HG03039 (cell line): ENCODE measurements around the gene SMU1.
A peak's percentile ranks its signal among the peaks of the same experiment; 100 is the strongest.

Experiments
- ATAC-seq: cut with Tn5 transposase; IDR thresholded peaks from one replicate; pipeline ENCODE4 v1.9.1; 2021; ENCODE audit warnings: mild to moderate bottlenecking, moderate library complexity; ENCODE audit not compliant: unreplicated experiment

The SMU1 gene

GRCh38 chr9:33076046-33077004 lies at the start of gene SMU1:
TSS of gene SMU1 (minus strand) at chr9:33076674. CDS start at chr9:33076608, 66 bp downstream.
- peak; percentile 99 for ATAC-seq

- ATAC-seq = no peak
Observed at GRCh38 chr9:33125461-33125860, 49.0 kb upstream of the SMU1 start.

GRCh38 chr9:33124751-33125381 lies 48.4 kb upstream of the SMU1 start:
- no peak for ATAC-seq

DNA sequence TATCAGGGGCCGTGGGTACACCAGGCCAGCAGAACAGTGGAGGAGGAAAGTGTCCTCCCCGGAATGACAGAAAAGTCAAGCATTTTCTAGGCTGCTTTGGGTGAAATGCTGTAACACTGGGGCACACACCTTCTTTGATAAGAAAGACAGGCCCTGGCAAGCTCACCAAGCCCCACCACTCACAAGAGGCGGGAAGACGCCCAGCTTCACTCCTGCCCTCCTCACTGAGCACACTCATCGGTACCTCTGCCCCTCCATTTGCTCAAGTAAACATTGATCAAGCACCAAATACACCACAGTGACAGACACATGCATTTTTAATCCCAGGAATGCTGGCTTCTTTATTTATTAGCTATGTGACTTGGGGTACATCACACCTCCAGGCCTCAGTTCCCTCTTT lies 47.6 kb upstream of the SMU1 start:
- ATAC-seq = no peak

DNA sequence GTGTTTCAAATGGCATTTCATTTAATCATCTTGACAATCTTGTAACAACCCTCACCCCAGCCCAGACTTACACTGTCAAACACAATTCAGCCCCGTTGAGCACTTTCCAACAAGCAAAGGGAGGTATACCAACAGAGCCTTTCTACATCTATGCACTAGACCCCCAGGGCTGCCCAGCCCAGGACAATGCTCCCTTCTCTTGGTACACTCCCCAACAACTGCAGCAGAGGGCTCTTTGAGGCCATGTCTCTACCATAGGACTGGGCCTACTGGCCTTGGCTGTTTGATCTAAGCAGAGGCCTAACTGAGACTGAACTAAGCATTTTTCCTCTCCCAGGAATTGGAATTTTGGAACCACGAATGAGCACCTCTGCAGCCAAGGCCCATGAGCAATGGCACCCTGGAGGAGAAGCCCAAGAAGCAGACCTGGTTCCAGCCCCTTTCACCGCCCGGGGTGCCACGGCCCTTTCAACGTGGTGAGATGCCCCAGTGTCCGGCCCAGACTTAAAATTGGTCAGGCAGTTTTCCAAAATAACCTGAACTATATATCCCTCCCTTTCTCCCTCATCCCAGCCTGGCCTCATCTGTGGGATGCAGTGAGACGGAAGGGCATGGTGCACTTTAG lies 47.0 kb upstream of the SMU1 start:
- no peak for ATAC-seq

GRCh38 chr9:33120620-33121019 lies 44.1 kb upstream of the SMU1 start:
- ATAC-seq = no peak

DNA sequence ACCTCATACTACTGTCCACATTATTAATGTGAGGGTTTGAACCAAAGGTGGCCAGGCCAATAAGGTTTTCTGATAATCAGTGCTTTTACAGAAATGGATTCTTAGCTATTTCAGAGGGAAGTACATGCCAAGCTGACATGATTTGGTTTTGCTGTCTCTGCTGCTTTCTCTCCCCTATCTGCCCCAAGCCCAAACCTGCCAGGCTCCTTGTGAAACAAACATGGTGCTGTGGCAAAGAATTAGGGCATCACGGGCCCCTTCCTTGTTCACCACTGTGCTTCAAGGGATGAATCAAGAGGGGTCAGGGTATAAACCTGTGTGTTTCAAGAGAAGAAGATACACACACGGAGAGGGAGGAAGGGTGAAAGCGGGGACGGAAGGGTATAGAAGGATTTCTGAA lies 41.3 kb upstream of the SMU1 start:
- ATAC-seq = no peak

- ATAC-seq = no peak
Observed at GRCh38 chr9:33117306-33117705, 40.8 kb upstream of the SMU1 start.

DNA sequence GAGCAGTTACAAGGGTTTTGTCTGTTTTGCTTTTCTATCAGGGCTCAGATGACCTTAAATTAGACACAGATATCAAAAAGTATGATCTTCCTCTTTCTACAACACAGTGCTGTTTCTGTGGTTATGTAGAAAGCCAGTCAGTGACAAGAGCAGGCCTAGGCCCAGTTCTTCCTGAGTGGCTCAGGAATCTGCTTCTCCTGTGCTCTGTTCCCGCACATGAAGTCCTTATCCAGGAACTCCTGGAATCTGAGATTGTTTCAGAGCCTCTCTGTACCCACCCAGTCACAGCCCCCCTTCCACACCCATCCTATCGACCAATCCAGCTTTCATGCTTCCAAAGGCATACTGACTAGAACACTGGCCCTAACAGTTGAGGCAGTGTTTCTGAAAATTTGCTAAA lies 40.4 kb upstream of the SMU1 start:
- ATAC-seq = no peak

- ATAC-seq = no peak
Observed at GRCh38 chr9:33114746-33115145, 38.3 kb upstream of the SMU1 start.

GRCh38 chr9:33113799-33114547 lies 37.5 kb upstream of the SMU1 start:
- no peak for ATAC-seq

- ATAC-seq = no peak
Observed at GRCh38 chr9:33112094-33112493, 35.6 kb upstream of the SMU1 start.

- no peak for ATAC-seq
Observed at GRCh38 chr9:33111631-33112030, 35.2 kb upstream of the SMU1 start.

DNA sequence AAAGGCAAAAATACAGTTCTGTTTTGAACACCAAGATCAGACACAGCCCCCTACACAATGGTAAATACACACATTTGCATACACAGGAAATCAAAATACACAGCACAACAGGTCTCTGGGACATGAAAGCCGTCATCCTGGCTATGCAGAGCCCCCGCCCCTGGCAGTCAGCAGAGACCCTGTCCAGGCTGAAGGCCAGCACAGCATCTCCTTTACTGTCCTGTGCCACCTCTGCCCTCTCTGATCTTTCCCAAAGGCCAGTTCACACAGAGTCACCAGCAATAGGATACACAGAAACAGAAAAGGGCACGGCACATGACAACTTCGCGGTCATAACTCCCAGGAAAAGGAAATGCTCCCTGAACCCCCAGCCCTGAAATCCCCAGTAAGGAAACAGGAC lies 34.2 kb upstream of the SMU1 start:
- ATAC-seq = no peak

DNA sequence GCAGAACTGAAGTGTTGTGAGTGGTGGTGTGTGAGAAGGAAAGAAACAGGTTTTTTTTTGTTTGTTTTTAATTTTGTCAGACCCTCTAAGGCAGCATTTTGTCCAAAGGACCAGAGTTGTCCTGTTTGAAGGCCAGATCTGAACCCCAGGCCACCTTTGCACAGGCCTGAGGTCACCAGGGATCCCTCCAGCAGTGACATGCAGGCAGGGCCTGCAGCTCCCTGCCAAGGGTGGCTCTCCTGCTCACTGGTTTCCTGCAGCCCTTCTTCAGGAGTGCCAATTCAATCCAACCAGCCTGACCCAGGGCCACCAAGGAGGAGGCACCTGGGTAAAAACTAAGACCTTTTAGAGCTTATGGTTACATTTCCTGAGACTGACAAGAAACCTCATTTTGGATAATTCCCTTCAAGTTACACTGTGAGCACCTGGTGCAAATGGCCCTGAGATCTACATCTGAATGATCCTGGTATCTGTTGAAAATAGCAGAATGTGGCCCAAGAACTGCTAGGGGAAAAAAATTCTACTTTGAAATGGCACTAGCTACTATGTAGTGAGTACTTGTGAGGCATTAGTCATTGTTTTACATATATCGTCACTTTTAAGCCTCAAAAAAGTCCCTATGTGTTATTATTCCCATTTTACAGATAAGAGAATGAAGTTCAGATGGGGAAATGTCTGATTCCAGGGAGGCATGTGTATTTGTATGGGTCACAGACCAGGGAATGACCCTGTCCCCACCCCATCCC lies 33.5 kb upstream of the SMU1 start:
- ATAC-seq = no peak

DNA sequence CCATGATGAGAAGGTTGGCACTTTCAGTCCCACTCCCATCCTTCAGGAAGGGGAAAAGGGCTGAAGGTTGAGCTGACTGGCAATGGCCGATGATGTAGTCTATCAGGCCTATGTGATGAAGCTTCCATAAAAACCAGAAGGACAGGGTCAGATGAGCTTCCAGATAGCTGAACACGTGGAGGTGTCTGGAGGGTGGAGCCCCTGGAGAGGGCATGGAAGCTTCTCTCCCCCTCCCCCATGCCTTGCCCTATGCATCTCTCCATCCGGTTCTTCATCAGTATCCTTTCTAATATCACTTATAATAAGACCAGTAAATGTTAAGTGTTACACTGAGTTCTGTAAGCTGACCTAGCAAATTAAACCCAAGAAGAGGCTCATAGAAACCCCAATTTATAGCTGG lies 32.6 kb upstream of the SMU1 start:
- no peak for ATAC-seq

DNA sequence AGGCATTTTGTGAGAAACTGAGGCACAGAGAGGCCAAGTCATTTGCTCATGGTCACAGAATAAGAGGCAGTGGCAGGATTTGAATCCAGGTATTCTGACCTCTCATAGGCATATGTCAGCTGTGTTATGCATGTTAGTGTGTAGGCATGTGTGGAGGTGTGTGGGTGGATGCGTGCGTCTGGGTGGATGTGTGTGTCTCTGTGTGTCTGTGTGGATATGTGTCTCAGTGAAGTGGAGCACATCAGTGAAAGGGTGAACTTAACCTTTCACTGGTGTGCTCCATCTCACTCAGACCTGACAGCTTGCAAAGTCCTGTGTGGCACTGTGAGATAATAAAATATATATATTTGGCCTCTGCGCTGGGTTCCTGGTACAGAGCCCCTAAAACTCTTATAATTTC lies 32.0 kb upstream of the SMU1 start:
- ATAC-seq = no peak

- no peak for ATAC-seq
Observed at GRCh38 chr9:33107762-33108161, 31.3 kb upstream of the SMU1 start.

DNA sequence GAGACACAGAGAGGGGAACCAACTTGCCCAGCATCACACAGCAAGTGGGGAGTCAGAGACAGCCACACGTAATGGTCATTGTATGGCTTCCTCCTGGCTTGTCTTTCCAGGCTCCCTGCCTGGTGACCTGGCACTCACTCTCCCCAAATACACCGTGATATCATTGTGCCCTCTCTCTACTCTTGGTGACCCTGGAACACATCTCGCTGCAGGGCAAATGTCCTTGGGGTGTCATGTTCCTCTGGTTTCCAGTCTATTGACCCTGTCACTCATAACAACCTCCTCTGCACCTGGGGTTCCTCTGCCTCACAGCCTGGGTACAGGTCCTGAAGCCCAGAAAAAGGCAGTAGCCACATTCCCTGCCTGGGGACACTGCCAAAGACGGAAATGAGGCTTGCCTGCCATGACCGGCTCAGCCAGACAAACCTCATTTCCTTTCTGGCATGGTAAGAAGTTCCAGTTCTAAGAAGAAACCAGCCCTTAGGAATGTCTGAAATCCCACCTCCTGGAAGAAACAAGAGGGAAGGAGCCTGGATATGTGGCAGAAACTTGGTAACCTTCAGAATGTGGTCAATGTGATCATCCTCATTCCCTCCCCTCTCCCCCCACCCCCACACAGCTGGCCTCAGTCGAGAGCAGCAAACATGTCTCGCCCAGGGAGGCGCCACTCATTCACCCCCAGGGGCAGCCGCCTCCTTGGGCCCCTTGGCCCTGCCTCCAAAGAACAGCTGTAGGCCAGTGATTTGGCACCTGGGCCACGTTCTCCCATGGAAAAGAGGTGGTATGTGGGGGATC lies 30.6 kb upstream of the SMU1 start:
- ATAC-seq = no peak

- ATAC-seq = no peak
Observed at GRCh38 chr9:33106372-33106771, 29.9 kb upstream of the SMU1 start.
